Upper lobe of left lung (tissue), 6 donors: ENCODE data around the gene DAPK1. TPM values are rescaled to one million over a fixed set of nuclear protein-coding genes. Genes with fewer than 3 reads are reported as not detected.

Experiments
- ATAC-seq, 2 donors: fragments of 200-7000 bp; cut with Tn5 transposase; one replicate each; pipeline ENCODE4 v1.9.1; 2022; ENCODE audit warnings: mild to moderate bottlenecking in 2 of 2, moderate library complexity in 2 of 2; ENCODE audit not compliant: low FRiP score in 2 of 2
- DNase-seq, 2 donors: peaks; one replicate each; pipeline ENCODE4 v3.0.0-alpha.2; 2019 to 2020
- H3K27ac ChIP-seq, 4 donors: fragments of 200-600 bp; sonication (generic); one replicate each; pipeline ENCODE4 v1.5.1; 2016 to 2019
- H3K27me3 ChIP-seq, 4 donors: fragments of 200-600 bp; sonication (generic); one replicate each; pipeline ENCODE4 v1.5.1; 2017 to 2019
- H3K36me3 ChIP-seq, 4 donors: fragments of 200-600 bp; sonication (generic); one replicate each; pipeline ENCODE4 v1.5.1; 2016 to 2019
- H3K4me1 ChIP-seq, 4 donors: fragments of 200-600 bp; sonication (generic); one replicate each; pipeline ENCODE4 v1.5.1; 2018 to 2019
- H3K4me3 ChIP-seq, 4 donors: fragments of 200-600 bp; sonication (generic); one replicate each; pipeline ENCODE4 v1.5.1; 2017 to 2019; ENCODE audit warnings: mild to moderate bottlenecking in 2 of 4, moderate library complexity in 1 of 4
- H3K9me3 ChIP-seq, 4 donors: fragments of 200-600 bp; sonication (generic); one replicate each; pipeline ENCODE4 v1.5.1; 2018 to 2019
- EP300 ChIP-seq, 4 donors: sonication (generic); formaldehyde crosslinking; IDR thresholded peaks; one replicate each; pipeline ENCODE4 v1.5.1; 2017; ENCODE audit warnings: antibody characterized with exemption in 4 of 4, control low read depth in 2 of 4
- POLR2A ChIP-seq, 4 donors: fragments of 450-650 bp; IDR thresholded peaks; one replicate each; pipeline ENCODE4 v1.5.1; 2016 to 2017; ENCODE audit warnings: antibody characterized with exemption in 4 of 4, mild to moderate bottlenecking in 2 of 4
- POLR2AphosphoS5 ChIP-seq, 2 donors: sonication (generic); formaldehyde crosslinking; IDR thresholded peaks; one replicate each; pipeline ENCODE4 v1.5.1; 2017; ENCODE audit warnings: antibody characterized with exemption in 2 of 2
- WGBS, 2 donors: methylation state at CpG; one replicate each; pipeline ENCODE4 v1.1.5; 2017 to 2018; 5-methylcytosine and 5-hydroxymethylcytosine counted together
- total RNA-seq, 6 donors: library from RNA; depleted of rRNA in 4 of 6; stranded (reverse); fragments of >200 nt in 4 of 6; gene quantifications; one replicate each; pipeline versions ENCODE4 v1.1.0 to v1.2.1, GENCODE V29; 2016 to 2021
- TF ChIP-seq, protein P1 (sequence below), 6 experiments: fragments of 450-650 bp in 4 of 6; fragments of 200-600 bp in 2 of 6; sonication (generic) in 2 of 6; IDR thresholded peaks; one replicate each; pipeline ENCODE4 v1.5.1; 2016 to 2019; ENCODE audit warnings: antibody characterized with exemption in 6 of 6
- donor health status: DM: no; HTN: no; CAD: no; lungs with moderate emphysema.
- donor health status: DM: no; HTN: yes; CAD: no; lungs with severe emphysema.

DAPK1 gene
- total RNA-seq, 6 donors from 2014 or later: 125 to 334 (median 213) TPM

GRCh38 chr9:87534957-87535356 lies 37.3 kb downstream of the DAPK1 start:
- no peak overlapping the region for H3K27ac ChIP-seq
- 88 to 94% methylated on average over 2 of the region's 2 CpGs for WGBS, 2 donors

DNA sequence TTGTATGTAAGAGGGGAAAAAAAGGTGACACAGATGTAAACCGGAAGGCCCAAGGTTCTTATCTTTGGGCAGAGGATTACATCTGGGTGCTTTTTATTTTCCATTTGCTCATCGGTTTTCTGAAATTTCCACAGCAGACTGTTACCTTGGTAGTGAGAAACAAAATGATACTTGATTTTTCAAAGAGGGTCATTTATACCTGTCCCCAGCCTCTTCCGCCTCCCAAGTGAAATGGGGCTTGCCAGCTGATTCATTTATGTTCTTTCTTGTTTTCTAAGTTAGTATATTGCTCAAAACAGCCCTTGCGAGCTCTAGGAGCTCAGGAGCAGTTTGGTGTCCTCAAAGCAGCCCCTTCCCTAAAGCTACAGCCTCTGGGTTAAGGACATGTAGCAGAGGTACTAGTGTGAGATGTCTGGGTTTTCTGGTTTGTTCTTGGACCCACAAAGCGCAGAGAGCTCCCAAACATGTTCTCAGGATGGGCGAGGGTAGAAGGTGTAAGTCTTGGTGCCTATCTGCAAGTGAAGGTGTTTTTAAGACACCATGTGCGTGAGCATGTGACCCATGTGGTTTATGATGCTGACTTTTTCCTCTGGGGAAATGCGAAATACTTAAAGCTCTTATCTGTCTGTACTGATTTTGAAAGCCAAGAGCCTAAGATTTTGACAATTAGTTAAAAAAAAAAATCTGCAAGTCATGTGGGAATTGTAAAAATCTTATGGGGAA lies 38.3 kb downstream of the DAPK1 start:
- Histone ChIP-seq H3K27ac (no peak overlapping the region), H3K9me3 (no peaks in the 10 kb centered on the region), H3K36me3 (no peaks in the 10 kb centered on the region), H3K4me3 (no peak overlapping the region), H3K4me1 (peaks cover 0 to 10% (median 2%) of the 10 kb centered on the region in 4 donors), H3K27me3 (no peaks in the 10 kb centered on the region)
- TF ChIP-seq, protein P1, sequence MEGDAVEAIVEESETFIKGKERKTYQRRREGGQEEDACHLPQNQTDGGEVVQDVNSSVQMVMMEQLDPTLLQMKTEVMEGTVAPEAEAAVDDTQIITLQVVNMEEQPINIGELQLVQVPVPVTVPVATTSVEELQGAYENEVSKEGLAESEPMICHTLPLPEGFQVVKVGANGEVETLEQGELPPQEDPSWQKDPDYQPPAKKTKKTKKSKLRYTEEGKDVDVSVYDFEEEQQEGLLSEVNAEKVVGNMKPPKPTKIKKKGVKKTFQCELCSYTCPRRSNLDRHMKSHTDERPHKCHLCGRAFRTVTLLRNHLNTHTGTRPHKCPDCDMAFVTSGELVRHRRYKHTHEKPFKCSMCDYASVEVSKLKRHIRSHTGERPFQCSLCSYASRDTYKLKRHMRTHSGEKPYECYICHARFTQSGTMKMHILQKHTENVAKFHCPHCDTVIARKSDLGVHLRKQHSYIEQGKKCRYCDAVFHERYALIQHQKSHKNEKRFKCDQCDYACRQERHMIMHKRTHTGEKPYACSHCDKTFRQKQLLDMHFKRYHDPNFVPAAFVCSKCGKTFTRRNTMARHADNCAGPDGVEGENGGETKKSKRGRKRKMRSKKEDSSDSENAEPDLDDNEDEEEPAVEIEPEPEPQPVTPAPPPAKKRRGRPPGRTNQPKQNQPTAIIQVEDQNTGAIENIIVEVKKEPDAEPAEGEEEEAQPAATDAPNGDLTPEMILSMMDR (IDR thresholded peaks at IDR 0.05): no peak
- no peak for TF ChIP-seq POLR2A (IDR thresholded peaks at IDR 0.05)
- TF ChIP-seq EP300 (IDR thresholded peaks at IDR 0.05): no peak
- TF ChIP-seq POLR2AphosphoS5 (IDR thresholded peaks at IDR 0.05): no peak
- DNase-seq: no peak
- no peak for ATAC-seq
- 73 to 78% methylated on average over 8 of the region's 8 CpGs for WGBS, 2 donors

More at GRCh38 chr9:87534957-87535356, 37.3 kb downstream of the DAPK1 start:
- Histone ChIP-seq H3K9me3 (no peaks in the 10 kb centered on the region), H3K36me3 (no peaks in the 10 kb centered on the region), H3K4me3 (no peak overlapping the region), H3K27me3 (no peaks in the 10 kb centered on the region), H3K4me1 (peaks cover 3 to 20% (median 5%) of the 10 kb centered on the region in 4 donors)
- DNase-seq: no peak
- ATAC-seq: no peak
- TF ChIP-seq, protein P1 (IDR thresholded peaks at IDR 0.05): no peak
- TF ChIP-seq POLR2AphosphoS5 (IDR thresholded peaks at IDR 0.05) (no peak), POLR2A (IDR thresholded peaks at IDR 0.05) (no peak), EP300 (IDR thresholded peaks at IDR 0.05) (no peak)

GRCh38 chr9:87537625-87538024 lies 40.0 kb downstream of the DAPK1 start:
- 80 to 89% methylated on average over 7 of the region's 7 CpGs for WGBS, 2 donors
- Histone ChIP-seq H3K4me1 (no peaks in the 10 kb centered on the region), H3K4me3 (no peak overlapping the region), H3K27me3 (no peaks in the 10 kb centered on the region), H3K36me3 (no peaks in the 10 kb centered on the region), H3K27ac (no peak overlapping the region), H3K9me3 (no peaks in the 10 kb centered on the region)
- DNase-seq (no peak), ATAC-seq (no peak)
- TF ChIP-seq POLR2A (IDR thresholded peaks at IDR 0.05) (no peak), POLR2AphosphoS5 (IDR thresholded peaks at IDR 0.05) (no peak), EP300 (IDR thresholded peaks at IDR 0.05) (no peak)
- TF ChIP-seq, protein P1 (IDR thresholded peaks at IDR 0.05): no peak

GRCh38 chr9:87540444-87541105 lies 42.9 kb downstream of the DAPK1 start:
- H3K9me3 ChIP-seq: no peaks in the 10 kb centered on the region
- no peak overlapping the region for H3K4me3 ChIP-seq
- no peak for DNase-seq
- 72 to 78% methylated on average over 8 of the region's 8 CpGs for WGBS, 2 donors
- H3K27me3 ChIP-seq: no peaks in the 10 kb centered on the region
- no peak overlapping the region for H3K27ac ChIP-seq
- peaks cover 0 to 3% (median 0%) of the 10 kb centered on the region in 4 donors for H3K36me3 ChIP-seq
- TF ChIP-seq POLR2A (IDR thresholded peaks at IDR 0.05) (no peak), POLR2AphosphoS5 (IDR thresholded peaks at IDR 0.05) (no peak), EP300 (IDR thresholded peaks at IDR 0.05) (no peak)
- TF ChIP-seq, protein P1 (IDR thresholded peaks at IDR 0.05): no peak
- H3K4me1 ChIP-seq: no peaks in the 10 kb centered on the region
- no peak for ATAC-seq
